Lower lobe of right lung (tissue), 2 donors: ENCODE data around the gene TEX26. TPM values are rescaled to one million over a fixed set of nuclear protein-coding genes. Genes with fewer than 3 reads are reported as not detected.

Experiments
- ATAC-seq, 2 donors: fragments of 200-7000 bp; cut with Tn5 transposase; one replicate each; pipeline ENCODE4 v1.9.1; 2020 to 2022; ENCODE audit warnings: mild to moderate bottlenecking in 2 of 2, moderate library complexity in 2 of 2
- DNase-seq: peaks from one replicate; pipeline ENCODE4 v3.0.0-alpha.2; 2020
- H3K27ac ChIP-seq: fragments of 200-600 bp; one replicate; pipeline ENCODE4 v1.8.0; 2022
- H3K27me3 ChIP-seq: fragments of 200-600 bp; one replicate; pipeline ENCODE4 v1.8.0; 2022; ENCODE audit warnings: low read depth
- H3K36me3 ChIP-seq: fragments of 200-600 bp; one replicate; pipeline ENCODE4 v1.8.0; 2022; ENCODE audit warnings: mild to moderate bottlenecking
- H3K4me1 ChIP-seq: fragments of 200-600 bp; one replicate; pipeline ENCODE4 v1.8.0; 2022
- H3K4me3 ChIP-seq: fragments of 200-600 bp; one replicate; pipeline ENCODE4 v1.8.0; 2022; ENCODE audit warnings: mild to moderate bottlenecking
- H3K9me3 ChIP-seq: fragments of 200-600 bp; one replicate; pipeline ENCODE4 v1.8.0; 2022
- intact Hi-C: fragments of 100-400 bp; cut with DNase I; formaldehyde crosslinking; loops from one replicate; pipeline ENCODE4 v1.11.0; 2022
- total RNA-seq: library from RNA; stranded (reverse); fragmentation: NEBNext Ultra II Directional; extraction: Animal tissue kit (Norgen Biotek cat#: 25700); gene quantifications from one replicate; pipeline ENCODE4 v1.2.1, GENCODE V29; 2021
- TF ChIP-seq, protein P1 (sequence below): fragments of 200-600 bp; IDR thresholded peaks from one replicate; pipeline ENCODE4 v1.8.0; 2022; ENCODE audit warnings: antibody characterized with exemption, mild to moderate bottlenecking
- donor health status: DM: no; HTN: yes; CAD: no; lungs with severe emphysema.

TEX26 gene
- total RNA-seq, 1 donor from 2014 or later, result 0.27 TPM

DNA sequence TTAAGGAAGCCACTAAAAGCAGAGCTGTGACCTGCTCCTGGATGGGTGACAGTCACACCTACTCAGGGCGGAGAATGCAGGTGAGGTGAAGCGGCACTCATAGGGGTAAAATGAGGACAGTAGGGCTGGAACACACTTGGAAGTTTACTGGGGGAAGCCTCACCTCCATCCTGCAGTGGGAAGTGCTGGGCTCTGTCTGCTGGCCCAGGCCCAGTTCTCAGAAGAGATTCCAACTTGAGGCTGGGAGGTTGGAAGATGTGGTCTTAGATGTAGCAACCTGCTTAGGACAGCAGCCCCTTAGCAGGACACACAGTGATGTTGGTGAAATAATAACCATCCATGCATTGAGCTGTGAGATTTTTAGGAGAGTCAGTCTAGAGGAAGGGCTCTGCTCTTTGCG lies 21.8 kb upstream of the TEX26 start:
- H3K4me1 ChIP-seq, result peaks cover 18% of the 10 kb centered on the region
- no peak overlapping the region for H3K4me3 ChIP-seq
- TF ChIP-seq, protein P1, sequence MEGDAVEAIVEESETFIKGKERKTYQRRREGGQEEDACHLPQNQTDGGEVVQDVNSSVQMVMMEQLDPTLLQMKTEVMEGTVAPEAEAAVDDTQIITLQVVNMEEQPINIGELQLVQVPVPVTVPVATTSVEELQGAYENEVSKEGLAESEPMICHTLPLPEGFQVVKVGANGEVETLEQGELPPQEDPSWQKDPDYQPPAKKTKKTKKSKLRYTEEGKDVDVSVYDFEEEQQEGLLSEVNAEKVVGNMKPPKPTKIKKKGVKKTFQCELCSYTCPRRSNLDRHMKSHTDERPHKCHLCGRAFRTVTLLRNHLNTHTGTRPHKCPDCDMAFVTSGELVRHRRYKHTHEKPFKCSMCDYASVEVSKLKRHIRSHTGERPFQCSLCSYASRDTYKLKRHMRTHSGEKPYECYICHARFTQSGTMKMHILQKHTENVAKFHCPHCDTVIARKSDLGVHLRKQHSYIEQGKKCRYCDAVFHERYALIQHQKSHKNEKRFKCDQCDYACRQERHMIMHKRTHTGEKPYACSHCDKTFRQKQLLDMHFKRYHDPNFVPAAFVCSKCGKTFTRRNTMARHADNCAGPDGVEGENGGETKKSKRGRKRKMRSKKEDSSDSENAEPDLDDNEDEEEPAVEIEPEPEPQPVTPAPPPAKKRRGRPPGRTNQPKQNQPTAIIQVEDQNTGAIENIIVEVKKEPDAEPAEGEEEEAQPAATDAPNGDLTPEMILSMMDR, result no peak
- H3K27ac ChIP-seq, result no peak overlapping the region
- H3K9me3 ChIP-seq, result no peaks in the 10 kb centered on the region
- ATAC-seq (no peak), DNase-seq (no peak)
- intact Hi-C loops, result no loop called here
- H3K36me3 ChIP-seq, result no peaks in the 10 kb centered on the region
- peaks cover 19% of the 10 kb centered on the region for H3K27me3 ChIP-seq

DNA sequence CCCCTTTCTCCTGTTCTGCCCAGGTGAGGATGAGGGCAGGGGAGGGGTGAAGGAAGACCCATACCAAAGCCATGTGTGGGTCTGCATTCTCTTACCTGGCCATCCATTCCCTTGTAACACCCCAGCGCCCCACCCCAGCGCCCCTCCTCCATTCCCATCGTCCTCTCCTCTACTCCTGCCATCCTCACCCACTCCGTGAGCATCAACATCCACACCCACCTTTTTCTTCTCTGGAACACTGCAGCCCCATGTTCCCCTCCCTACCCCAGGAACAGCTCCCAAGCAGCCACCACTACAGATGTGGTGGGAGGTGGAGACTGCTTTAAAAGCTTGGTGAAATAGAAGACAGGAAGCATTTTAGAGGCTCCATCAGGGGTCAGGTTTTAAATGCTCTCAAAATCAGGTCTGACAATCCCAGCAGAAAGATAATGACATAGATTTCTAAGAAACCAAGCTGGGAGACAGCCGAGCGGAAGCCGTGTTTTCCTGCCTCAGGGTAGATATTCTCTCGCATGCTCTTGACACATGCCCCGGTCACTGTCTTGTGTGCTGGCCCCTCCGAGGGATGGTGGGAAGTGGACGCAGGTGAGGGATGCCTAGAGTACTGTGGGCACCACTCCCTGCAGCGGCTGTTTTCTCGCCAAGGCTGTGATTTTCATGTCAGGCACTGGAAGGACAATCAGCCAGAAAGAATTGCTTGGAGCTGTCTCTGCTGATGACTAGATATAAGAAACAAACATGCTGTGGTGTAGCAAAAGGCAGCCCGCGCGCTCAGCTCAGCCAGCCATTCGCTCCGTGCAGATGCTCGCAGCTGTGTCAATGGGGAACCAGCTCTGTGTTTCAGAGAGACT lies 16.5 kb upstream of the TEX26 start:
- H3K4me1 ChIP-seq, result no peaks in the 10 kb centered on the region
- no peak overlapping the region for H3K4me3 ChIP-seq
- TF ChIP-seq, protein P1, result no peak
- no peaks in the 10 kb centered on the region for H3K36me3 ChIP-seq
- H3K27ac ChIP-seq, result no peak overlapping the region
- intact Hi-C loops, result no loop called here
- H3K9me3 ChIP-seq, result no peaks in the 10 kb centered on the region
- ATAC-seq (no peak), DNase-seq (no peak)
- no peaks in the 10 kb centered on the region for H3K27me3 ChIP-seq

DNA sequence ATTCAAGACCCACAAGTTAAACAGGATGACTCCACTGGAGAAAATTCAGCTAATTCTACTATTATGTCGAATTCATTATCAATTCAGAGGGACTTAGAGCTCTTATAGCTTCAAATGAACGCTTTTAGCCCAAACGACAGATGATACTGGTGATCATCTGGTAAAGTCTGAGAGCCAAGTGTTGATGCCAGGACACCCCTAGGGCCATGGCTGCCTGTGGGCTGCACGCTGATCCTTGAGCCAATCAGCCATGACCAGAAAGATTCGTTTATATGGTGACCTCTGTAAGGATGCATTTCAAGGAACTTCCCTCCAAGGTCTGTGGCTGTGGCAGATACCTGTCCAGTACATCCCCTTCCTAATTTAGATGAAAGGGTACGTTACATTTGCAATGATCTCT lies 15.5 kb upstream of the TEX26 start:
- ATAC-seq, result no peak
- Histone ChIP-seq H3K27ac (no peak overlapping the region), H3K36me3 (no peaks in the 10 kb centered on the region), H3K27me3 (no peaks in the 10 kb centered on the region), H3K9me3 (no peaks in the 10 kb centered on the region), H3K4me3 (no peak overlapping the region), H3K4me1 (no peaks in the 10 kb centered on the region)
- no peak for DNase-seq
- intact Hi-C loops, result no loop called here
- TF ChIP-seq, protein P1, result no peak

DNA sequence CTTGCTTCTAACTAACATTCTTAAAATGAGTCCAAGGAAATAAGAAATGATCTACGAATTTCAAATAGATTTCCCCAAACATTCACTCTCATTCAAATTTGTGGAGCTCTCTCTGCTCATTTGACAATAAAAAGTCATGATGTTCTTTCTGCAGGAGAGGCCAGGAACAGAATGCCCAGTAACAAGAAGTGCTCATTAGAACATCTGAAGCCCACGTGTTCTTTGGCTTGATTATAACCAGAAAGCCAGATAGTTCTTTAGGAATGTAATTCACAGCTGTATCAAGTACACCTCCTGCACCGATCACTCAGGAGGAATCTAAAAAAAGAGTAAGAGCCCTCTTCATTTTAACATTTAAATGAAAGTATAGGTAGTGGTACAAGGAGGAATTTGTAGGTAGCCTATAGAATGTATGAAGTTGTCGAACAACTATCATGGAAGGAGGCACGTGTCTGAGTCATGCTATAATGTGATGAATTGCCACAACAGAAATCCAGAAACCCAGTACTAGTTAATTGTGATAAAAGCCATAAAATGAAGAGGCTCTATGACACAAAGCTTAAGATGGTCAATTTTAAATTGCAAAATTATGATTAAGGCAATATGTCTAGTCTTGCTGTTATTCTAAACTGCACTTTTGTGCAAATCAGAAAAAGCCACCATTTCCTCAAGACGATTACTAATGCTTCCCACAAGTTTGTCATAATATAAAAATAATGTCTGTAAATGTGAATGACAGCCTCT lies 13.6 kb upstream of the TEX26 start:
- H3K27ac ChIP-seq, result no peak overlapping the region
- TF ChIP-seq, protein P1, result no peak
- no peaks in the 10 kb centered on the region for H3K4me1 ChIP-seq
- DNase-seq (no peak), ATAC-seq (no peak)
- intact Hi-C loops, result no loop called here
- no peaks in the 10 kb centered on the region for H3K9me3 ChIP-seq
- H3K27me3 ChIP-seq, result no peaks in the 10 kb centered on the region
- no peak overlapping the region for H3K4me3 ChIP-seq
- H3K36me3 ChIP-seq, result no peaks in the 10 kb centered on the region

DNA sequence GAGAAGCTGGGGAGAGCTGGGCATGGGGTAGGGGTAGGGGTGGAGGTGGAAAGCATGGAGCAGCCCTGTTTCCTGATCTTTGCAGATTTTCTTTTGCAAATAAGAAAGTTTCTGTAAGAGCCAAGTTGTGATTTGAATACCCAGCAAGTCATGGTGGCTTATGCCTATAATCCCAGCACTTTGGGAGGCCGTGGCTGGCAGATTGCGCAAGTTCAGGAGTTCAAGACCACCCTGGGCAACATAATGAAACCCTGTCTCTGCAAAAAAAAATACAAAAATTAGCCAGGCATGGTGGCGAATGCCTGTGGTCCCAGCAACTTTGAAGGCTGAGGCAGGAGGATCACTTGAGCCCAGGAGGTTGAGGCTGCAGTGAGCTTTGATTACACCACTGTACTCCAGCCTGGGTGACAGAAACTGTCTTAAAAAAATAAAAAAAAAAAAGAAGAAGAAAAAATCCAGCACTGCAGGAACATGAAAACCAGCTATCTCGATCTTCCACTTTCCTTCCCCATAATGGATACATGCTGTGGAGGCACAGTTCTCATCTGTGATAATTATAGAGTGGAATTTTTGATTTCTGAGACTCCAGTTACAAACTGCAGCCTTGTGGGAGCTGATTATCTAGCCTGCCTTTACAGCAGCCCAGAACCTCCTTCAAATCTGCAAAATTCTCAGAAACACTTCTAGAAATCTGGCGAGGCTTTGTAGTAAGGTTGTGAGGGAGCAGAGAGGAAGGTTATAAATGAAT lies 12.1 kb upstream of the TEX26 start:
- no peaks in the 10 kb centered on the region for H3K36me3 ChIP-seq
- H3K4me1 ChIP-seq, result no peaks in the 10 kb centered on the region
- no peak for DNase-seq
- no peak for ATAC-seq
- H3K9me3 ChIP-seq, result no peaks in the 10 kb centered on the region
- no peaks in the 10 kb centered on the region for H3K27me3 ChIP-seq
- H3K4me3 ChIP-seq, result no peak overlapping the region
- intact Hi-C loops, result no loop called here
- TF ChIP-seq, protein P1, result no peak
- H3K27ac ChIP-seq, result no peak overlapping the region
